Type B pancreatic cell (in vitro differentiated cells): Measurements from ENCODE around the gene CLTRN. TPM values are rescaled to one million over a fixed set of nuclear protein-coding genes. Genes with fewer than 3 reads are reported as not detected.
A peak's percentile ranks its signal among the peaks of the same experiment; 100 is the strongest.

Experiments
- DNase-seq: peaks from one replicate; pipeline ENCODE4 v3.0.0; 2021; ENCODE audit warnings: mixed read lengths; ENCODE audit not compliant: unreplicated experiment; ENCODE audit errors: extremely low spot score
- H3K27ac Mint-ChIP-seq: 2 replicates; pipeline ENCODE4 v1.8.0; 2021; ENCODE audit warnings: mild to moderate bottlenecking, mixed read lengths
- H3K27me3 Mint-ChIP-seq: 2 replicates; pipeline ENCODE4 v1.8.0; 2021; ENCODE audit warnings: mixed read lengths
- H3K36me3 Mint-ChIP-seq: 2 replicates; pipeline ENCODE4 v1.8.0; 2021; ENCODE audit warnings: mixed read lengths
- H3K4me1 Mint-ChIP-seq: one replicate; pipeline ENCODE4 v1.8.0; 2021; ENCODE audit warnings: mixed read lengths; ENCODE audit not compliant: unreplicated experiment
- H3K4me3 Mint-ChIP-seq: 2 replicates; pipeline ENCODE4 v1.8.0; 2021; ENCODE audit warnings: mild to moderate bottlenecking, mixed read lengths
- H3K9me3 Mint-ChIP-seq: 2 replicates; pipeline ENCODE4 v1.8.0; 2021; ENCODE audit warnings: mixed read lengths
- CTCF ChIP-seq: fragments of 200-600 bp; sonication (generic); conservative IDR thresholded peaks from 2 replicates; pipeline ENCODE4 v1.5.0; 2021; ENCODE audit warnings: antibody characterized with exemption, mild to moderate bottlenecking
- total RNA-seq: library from RNA; stranded (reverse); gene quantifications from 2 replicates; pipeline ENCODE4 v1.2.1, GENCODE V29; 2021; ENCODE audit warnings: low replicate concordance

CLTRN gene
- total RNA-seq, 1 donor from 2014 or later: 1.6 TPM

GRCh38 chrX:15599461-15599860, 65.1 kb downstream of the CLTRN start:
- no peak for TF ChIP-seq CTCF
- H3K9me3 Mint-ChIP-seq: peaks cover 5% of the 10 kb centered on the region
- H3K27me3 Mint-ChIP-seq: no peaks in the 10 kb centered on the region
- no peak overlapping the region for H3K27ac Mint-ChIP-seq
- H3K4me3 Mint-ChIP-seq: no peak overlapping the region
- H3K36me3 Mint-ChIP-seq: peaks cover 4% of the 10 kb centered on the region
- peaks cover 5% of the 10 kb centered on the region for H3K4me1 Mint-ChIP-seq
- no peak for DNase-seq

- TF ChIP-seq CTCF: no peak
- peaks cover 2% of the 10 kb centered on the region for H3K27me3 Mint-ChIP-seq
- peak overlapping the region; percentile 10 for H3K4me3 Mint-ChIP-seq
- peak overlapping the region; percentile 62 for H3K27ac Mint-ChIP-seq
- peaks cover 5% of the 10 kb centered on the region for H3K4me1 Mint-ChIP-seq
- no peak for DNase-seq
- H3K36me3 Mint-ChIP-seq: peaks cover 4% of the 10 kb centered on the region
- H3K9me3 Mint-ChIP-seq: peaks cover 5% of the 10 kb centered on the region
Observed at GRCh38 chrX:15598026-15598425, 66.6 kb downstream of the CLTRN start.

GRCh38 chrX:15594371-15594770, 70.2 kb downstream of the CLTRN start:
- TF ChIP-seq CTCF: peak; percentile 28
- DNase-seq: no peak
- no peaks in the 10 kb centered on the region for H3K36me3 Mint-ChIP-seq
- H3K27ac Mint-ChIP-seq: no peak overlapping the region
- no peaks in the 10 kb centered on the region for H3K4me1 Mint-ChIP-seq
- H3K9me3 Mint-ChIP-seq: no peaks in the 10 kb centered on the region
- no peak overlapping the region for H3K4me3 Mint-ChIP-seq
- H3K27me3 Mint-ChIP-seq: peaks cover 9% of the 10 kb centered on the region

- H3K36me3 Mint-ChIP-seq: no peaks in the 10 kb centered on the region
- peak overlapping the region; percentile 41 for H3K27ac Mint-ChIP-seq
Observed at GRCh38 chrX:15579778-15580747, 84.5 kb downstream of the CLTRN start.

More at GRCh38 chrX:15579778-15580747, 84.5 kb downstream of the CLTRN start:
- Mint-ChIP-seq H3K27me3 (no peaks in the 10 kb centered on the region), H3K4me3 (no peak overlapping the region), H3K9me3 (no peaks in the 10 kb centered on the region), H3K4me1 (peaks cover 5% of the 10 kb centered on the region)
- no peak for DNase-seq
- TF ChIP-seq CTCF: no peak

Other genes with a start within 250 kb of the CLTRN start
- 23.6 and 36.2 TPM in 2 replicates for gene PIR, start 171.5 kb downstream of the CLTRN start, total RNA-seq
- 0.24 TPM in 1 of 2 replicates, not detected in the other for gene BMX, start 164.0 kb downstream of the CLTRN start, total RNA-seq
- gene ACE2, start 63.8 kb downstream of the CLTRN start, total RNA-seq: 22.6 and 74.5 TPM in 2 replicates
- 16.7 and 25.1 TPM in 2 replicates for gene CA5B, start 73.5 kb upstream of the CLTRN start, total RNA-seq
- 15.5 and 16.6 TPM in 2 replicates for gene ZRSR2, start 125.7 kb upstream of the CLTRN start, total RNA-seq
- gene AP1S2, start 190.0 kb upstream of the CLTRN start, total RNA-seq: 51.4 and 87.8 TPM in 2 replicates